IPS DF 4.7 (cell line): Measurements from ENCODE around the gene SNAP29.
A peak's percentile ranks its signal among the peaks of the same experiment; 100 is the strongest.
"Not testable (repeated sequence)": the region's sequence is repeated elsewhere in the genome, so short reads cannot be mapped to it uniquely, and the experiment has no call there.

Experiments
- DNase-seq: peaks from one replicate; pipeline ENCODE4 v3.0.0-alpha.2; 2013; ENCODE audit warnings: low spot score; ENCODE audit errors: extremely low read depth

The SNAP29 gene

DNA sequence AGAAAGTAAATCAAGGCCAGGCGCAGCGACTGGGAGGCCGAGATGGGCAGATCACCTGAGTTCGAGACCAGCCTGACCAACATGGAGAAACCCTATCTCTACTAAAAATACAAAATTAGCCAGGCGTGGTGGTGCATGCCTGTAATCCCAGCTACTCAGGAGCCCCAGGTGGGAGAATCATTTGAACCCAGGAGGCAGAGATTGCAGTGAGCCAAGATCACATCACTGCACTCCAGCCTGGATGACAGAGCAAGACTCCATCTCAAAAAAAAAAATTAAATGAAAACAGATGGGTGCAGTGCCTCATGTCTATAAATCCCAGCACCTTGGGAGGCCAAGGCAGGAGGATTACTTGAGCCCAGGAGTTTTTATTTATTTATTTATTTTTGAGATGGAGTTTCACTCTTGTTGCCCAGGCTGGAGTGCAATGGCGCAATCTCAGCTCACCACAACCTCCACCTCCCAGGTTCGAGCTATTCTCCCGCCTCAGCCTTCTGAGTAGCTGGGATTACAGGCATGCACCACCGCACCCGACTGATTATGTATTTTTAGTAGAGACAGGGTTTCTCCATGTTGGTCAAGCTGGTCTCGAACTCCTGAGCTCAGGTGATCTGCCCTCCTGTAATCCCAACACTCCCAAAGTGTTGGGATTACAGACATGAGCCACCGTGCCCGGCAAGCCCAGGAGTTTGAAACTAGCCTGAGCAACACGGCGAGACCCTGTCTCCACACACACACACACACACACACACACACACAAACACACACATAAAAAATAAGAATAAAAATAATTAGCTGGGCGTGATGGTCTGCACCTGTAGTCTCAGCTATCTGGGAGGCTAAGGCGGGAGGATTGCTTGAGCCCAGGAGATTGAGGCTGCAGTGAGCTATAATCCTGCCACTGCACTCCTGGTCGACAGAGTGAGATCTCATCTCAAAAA lies 42.6 kb downstream of the SNAP29 start:
- DNase-seq, result not testable (repeated sequence)

GRCh38 chr22:20903093-20903492 lies 44.3 kb downstream of the SNAP29 start:
- DNase-seq, result no peak

DNA sequence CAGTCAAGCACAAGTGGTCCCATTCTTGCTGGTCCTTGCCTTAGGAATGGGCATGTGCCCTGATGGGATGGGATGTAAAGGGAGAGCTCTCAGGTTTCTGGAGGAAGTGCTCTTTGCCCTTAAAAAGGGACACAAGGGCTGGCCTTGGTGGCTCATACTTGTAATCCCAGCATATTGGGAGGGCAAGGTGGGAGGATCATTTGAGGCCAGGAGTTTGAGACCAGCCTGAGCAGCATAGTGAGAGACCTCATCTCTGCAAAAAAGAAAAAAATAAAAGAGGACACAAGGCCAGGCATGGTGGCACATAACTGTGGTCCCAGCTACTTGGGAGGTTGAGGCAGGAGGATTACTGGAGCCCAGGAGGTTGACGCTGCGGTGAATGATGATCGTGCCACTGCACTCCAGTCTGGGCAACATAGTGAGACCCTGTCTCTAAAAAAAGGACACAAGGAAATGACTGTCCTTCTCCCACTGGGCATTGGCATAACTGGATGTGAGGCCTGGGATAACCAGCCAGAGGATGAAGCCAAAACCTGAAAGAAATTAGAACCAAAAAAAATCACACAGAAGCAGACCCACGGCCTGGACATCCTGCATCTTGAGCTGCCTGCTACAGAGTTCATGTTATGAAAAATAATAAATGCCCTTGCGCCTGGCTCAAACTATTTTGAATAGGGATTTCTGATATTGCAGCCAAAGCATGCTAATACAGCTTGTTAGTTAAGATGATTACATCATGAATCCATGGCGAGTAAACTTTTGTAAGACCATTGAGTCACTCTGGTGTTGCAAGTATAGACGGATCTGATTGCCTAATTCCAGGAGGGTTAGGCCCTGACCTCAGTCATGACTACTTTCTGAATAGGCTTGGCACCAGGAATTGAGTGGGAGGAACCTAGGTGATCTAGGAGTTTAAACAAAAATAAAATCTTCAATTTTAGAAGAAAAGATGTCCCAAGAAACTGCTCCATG lies 45.5 kb downstream of the SNAP29 start:
- no peak for DNase-seq

DNA sequence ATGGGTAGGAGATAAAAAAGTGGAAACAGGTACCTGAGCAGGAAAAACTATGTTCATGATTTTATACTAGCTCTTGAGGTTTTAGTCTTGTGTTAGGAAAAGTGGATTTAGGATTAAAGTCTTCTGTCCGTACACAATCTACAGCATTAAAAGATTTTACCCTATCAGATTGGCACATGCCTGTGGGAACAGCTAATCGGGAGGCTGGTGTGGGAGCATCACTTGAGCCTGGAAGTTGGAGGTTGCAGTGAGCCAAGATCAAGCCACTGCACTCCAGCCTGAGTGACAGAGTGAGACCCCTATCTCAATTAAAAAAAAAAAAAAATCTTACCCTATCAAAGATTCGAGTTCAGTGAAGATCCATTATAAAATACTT lies 46.2 kb downstream of the SNAP29 start:
- DNase-seq, result no peak

DNA sequence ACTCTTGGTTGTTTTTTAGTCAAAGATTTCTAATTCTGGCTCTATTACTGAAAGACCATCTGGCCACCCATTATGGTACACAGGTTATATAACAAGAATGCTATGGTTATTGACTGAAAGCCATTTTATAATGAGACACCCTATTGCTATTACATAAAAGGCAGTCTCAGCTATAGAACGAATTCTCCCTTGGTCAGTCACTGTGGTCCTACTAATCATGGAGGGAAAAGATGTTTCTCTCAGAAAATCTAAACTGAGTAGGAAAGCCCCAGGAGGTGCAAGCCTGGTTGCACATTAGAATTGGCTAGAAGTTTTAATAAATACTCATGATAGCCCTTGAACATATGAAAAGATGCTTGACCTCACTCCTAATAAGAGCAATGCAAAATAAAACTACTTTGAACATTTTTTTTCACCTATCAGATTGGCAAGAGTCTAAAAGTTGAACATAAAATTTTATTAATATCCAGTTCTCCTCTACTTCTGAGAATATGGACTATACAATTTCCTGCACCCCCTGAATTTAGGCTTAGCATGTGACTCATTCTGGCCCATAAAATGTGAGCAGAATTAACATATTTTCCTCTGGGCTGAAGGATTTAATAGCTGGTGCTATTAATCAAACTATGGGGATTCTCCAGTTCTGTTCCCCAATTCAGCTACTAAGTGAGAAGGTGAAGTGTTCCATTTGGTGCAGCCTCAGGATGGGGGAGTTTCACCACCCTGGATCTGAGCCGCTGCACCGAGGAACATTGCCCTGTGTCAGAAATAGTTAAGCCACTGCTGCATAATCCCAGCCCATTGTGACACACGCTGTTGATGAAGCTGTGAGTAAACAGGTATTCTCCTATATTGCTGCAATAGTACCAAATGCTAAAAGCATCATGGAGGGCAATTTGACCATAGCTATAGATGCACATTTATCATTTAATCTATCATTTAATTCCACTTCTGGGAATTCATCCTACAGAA lies 46.9 kb downstream of the SNAP29 start:
- no peak for DNase-seq

GRCh38 chr22:20906387-20906767 lies 47.6 kb downstream of the SNAP29 start:
- no peak for DNase-seq

DNA sequence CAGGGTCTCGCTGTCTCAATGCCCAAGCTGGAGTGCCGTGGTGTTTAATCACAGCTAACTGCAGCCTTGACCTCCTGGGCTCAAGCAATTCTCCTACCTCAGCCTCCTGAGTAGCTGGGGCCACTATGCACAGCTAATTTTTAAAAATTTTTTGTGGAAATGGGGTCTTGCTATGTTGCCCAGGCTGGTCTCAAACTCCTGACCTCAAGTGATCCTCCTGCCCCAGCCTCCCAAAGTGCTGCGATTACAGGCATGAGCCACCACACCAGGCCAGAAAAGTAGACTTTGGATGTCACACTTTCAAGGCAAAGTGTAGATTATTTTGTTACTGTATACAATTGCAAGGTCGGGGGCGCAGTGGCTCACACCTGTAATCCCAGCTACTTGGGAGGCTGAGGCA lies 49.9 kb downstream of the SNAP29 start:
- not testable (repeated sequence) for DNase-seq

DNA sequence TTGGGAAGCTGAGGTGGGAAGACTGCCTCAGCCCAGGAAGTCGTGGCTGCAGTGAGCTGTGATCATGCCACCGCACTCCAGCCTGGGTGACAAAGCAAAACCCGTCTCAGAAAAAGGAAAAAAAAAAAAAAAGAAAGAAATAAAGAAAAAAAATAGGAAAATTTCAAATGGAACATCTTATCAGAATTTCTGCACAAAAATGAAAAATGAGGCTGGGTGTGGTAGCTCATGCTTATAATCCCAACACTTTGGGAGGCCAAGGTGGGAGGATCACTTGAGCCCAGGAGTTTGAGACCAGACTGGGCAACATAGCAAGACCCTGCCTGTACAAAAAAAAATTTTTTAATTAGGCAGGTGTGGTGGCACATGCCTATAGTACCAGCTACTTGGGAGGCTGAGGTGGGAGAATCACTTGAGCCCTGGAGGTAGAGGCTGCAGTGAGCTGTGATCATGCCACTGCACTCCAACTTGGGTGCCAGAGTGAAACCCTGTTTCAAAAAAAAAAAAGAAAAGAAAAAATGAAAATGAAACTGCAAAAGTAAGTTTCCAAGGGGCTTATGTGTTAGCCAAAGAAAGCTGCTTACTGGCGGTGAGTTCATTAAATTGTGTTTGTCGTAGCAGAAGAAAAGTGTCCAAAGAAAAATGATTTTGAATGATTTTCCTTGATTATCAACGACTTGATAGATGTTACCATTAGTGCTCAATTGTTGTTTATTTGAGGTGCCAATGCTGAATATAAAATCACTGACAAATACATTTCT lies 50.9 kb downstream of the SNAP29 start:
- DNase-seq, result no peak

- no peak for DNase-seq
These were observed 53.7 kb downstream of the SNAP29 start for GRCh38 chr22:20912494-20912893.

GRCh38 chr22:20916916-20917810 lies 58.4 kb downstream of the SNAP29 start, which contains the start of gene CRKL:
Gene CRKL (plus strand): TSS chr22:20917407. CDS start chr22:20917935, 528 bp downstream.
- peak; percentile 89 for DNase-seq

GRCh38 chr22:20918663-20919218 lies 59.9 kb downstream of the SNAP29 start:
- DNase-seq, result no peak

- DNase-seq, result no peak
These were observed 60.9 kb downstream of the SNAP29 start for GRCh38 chr22:20919718-20920117.

DNA sequence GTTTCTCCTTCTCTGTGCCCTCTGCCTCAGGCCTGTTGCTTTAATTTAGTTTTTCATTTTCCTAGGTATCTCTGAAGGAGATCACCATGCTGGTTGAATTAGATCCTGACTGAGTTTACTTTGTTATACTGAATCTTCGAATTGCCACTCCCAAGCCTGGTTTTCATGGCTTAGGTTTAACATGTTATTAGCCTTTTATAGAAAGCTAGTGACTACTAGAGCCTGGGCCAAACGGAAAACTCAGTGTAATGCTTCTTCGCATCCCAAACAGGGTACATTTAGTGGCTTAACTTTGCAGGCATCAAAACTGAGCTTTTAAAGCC lies 62.0 kb downstream of the SNAP29 start:
- no peak for DNase-seq

DNA sequence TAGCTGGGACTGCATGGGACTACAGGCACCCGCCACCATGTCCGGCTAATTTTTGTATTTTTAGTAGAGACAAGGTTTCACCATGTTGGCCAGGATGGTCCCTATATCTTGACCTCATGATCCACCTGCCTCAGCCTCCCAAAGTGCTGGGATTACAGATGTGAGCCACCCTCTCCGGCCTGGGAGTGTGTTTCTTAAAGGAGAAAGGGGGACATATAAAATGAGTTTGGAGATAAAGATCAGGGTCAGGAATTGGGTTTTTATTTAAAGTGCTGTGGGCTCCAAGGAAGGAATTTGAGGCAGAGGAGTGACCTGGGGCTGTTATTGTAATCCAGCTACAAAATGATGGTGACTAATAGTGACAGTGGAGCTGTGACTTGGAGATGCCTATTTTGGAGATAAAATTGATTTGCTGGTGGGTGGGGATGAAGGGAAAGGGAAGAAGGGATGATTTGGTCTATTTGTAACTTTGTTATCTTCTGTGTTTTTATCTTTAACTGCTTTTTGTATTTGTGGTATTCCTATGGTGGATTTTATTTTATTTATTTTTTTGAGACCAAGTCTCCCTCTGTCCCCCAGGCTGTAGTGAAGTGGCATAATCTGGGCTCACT lies 63.4 kb downstream of the SNAP29 start:
- DNase-seq, result no peak

DNA sequence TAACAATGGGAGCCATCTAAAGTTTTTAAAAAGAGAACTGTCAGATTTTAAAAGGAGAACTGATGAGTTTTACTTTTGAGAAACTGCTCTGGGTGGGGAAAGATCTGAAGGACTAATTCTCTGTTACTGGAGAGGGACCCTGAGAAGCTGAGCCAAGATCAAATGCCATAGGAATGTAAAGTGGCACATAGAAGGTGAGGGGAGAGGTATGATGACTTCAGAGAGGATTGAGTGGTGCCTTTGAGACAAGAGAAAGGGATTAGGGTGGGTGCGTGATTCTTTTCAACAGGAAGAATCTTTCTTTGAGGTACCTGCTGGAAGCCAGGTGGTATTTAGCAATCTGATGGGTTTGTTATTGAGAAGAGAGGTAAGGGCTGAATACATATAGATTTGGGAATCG lies 67.4 kb downstream of the SNAP29 start:
- no peak for DNase-seq

DNA sequence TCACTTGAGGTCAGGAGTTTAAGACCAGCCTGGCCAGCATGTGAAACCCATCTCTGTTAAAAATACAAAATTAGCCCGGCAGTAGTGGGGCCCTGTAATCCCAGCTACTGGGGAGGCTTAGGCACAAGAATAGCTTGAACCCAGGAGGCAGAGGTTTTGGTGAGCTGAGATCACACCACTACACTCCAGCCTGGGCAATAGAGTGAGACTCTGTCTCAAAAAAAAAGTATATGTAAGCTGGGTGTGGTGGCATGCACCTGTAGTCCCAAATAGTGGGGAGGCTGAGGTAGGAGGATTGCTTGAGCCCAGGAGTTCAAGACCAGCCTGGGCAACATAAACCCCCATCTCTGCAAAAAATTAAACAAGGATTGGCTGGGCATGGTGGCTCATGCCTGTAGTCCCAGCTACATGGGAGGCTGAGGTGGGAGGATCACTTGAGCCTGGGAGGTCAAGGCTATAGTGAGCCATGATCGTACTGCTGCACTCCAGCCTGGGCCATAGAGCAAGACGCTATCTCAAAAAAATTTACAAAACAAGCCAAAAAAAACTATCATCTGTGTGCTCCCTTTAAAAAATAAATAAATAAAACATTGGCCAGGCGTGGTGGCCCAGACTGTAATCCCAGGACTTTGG lies 69.2 kb downstream of the SNAP29 start:
- no peak for DNase-seq

GRCh38 chr22:20928573-20928967 lies 69.8 kb downstream of the SNAP29 start:
- DNase-seq, result no peak

- no peak for DNase-seq
These were observed 71.2 kb downstream of the SNAP29 start for GRCh38 chr22:20930004-20930403.
